Adipocyte (in vitro differentiated cells): ENCODE data around the gene ZNF521.

Experiments
- DNase-seq: peaks from one replicate; pipeline ENCODE4 v3.0.0-alpha.2; 2015; ENCODE audit warnings: low read depth
- H3K27me3 ChIP-seq: replicated peaks from 2 replicates; pipeline ENCODE4 v1.7.0; 2013; ENCODE audit warnings: mild to moderate bottlenecking, low read length, moderate library complexity; ENCODE audit not compliant: control insufficient read depth, insufficient read depth
- H3K36me3 ChIP-seq: 2 replicates; pipeline ENCODE4 v1.7.0; 2013; ENCODE audit warnings: low read length, mild to moderate bottlenecking, moderate library complexity; ENCODE audit not compliant: control insufficient read depth, insufficient read depth, severe bottlenecking
- H3K4me1 ChIP-seq: 2 replicates; pipeline ENCODE4 v1.7.0; 2013; ENCODE audit warnings: mild to moderate bottlenecking, low read length, moderate library complexity; ENCODE audit not compliant: control insufficient read depth, insufficient read depth
- H3K4me3 ChIP-seq: 2 replicates; pipeline ENCODE4 v1.7.0; 2013; ENCODE audit warnings: mild to moderate bottlenecking, low read length, moderate library complexity
- H3K9ac ChIP-seq: 2 replicates; pipeline ENCODE4 v1.7.0; 2013; ENCODE audit warnings: mild to moderate bottlenecking, low read length, moderate library complexity
- H3K9me3 ChIP-seq: 2 replicates; pipeline ENCODE4 v1.7.0; 2013; ENCODE audit warnings: mild to moderate bottlenecking, low read length, moderate library complexity; ENCODE audit not compliant: control insufficient read depth

The ZNF521 gene

DNA sequence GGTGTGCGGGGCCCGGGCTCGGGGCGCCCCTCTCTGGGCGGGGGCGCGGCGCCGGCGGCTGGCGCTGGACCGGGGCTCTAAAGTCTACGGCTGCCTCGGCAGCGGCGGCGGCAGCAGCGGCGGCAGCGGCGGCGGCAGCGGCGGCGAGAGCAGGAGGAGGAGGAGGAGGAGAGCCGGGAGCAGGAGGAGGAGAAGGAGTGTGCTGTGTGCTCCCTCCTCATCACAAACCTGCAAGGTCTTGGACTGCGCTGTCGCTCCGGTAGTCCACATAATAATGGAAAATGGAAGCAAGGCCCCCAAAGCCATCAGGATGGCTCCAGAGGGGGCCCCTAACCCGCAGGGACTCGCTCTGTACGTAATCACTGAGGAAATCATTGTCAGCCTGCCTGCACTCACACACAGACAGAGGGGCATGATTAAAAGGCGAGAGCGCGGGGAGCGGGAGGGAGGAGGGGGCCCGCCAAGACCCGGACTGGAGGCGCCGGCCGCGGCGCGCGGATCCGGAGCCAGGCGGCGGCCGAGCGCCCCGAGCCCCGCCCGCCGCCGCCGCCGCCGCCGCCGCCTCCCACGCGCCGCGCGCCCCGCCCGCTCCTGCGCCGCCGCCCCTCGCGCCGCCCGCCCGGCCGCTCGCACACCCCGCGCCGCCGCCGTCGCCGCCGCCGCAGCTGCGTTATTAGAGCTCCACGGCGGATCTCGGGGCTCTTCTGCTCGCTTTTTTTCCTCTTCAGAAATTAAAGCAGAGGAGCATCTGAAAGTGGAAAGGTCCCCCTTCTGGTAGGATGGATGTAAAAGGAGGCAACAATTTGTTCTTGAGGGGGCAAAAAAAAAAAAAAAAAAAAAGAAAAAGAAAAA is at the start of gene ZNF521:
Gene ZNF521, minus strand, starts transcription at position 390 of the 852 bp plus-strand sequence. CDS start 1,220 bp downstream, outside the sequence.
- DNase-seq: peak; percentile 96
- no peaks in the 10 kb centered on the region for H3K27me3 ChIP-seq

DNA sequence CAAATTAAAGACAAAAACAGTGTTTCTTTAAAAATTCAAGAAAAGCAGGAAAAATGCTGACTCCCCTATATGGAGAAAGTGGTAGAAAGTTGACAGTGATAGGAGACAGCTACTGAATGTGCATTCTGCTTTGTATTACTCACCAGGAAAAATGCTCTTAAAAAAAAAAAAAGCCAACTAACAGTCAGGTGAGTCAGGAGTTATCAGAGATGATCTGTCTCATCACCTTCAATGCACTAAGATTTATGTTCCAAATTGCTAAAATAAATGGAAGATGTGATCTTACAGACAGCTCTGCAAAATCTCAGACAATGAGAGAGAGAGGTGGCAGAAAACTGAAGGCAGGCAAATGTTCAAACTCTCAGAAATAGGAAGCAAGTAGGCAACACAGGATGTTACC is 47.6 kb upstream of the ZNF521 start:
- H3K36me3 ChIP-seq: no peaks in the 10 kb centered on the region
- H3K9ac ChIP-seq: no peak overlapping the region
- no peak for DNase-seq
- no peak overlapping the region for H3K4me3 ChIP-seq
- peaks cover 9% of the 10 kb centered on the region for H3K4me1 ChIP-seq
- H3K27me3 ChIP-seq: no peaks in the 10 kb centered on the region
- peaks cover 14% of the 10 kb centered on the region for H3K9me3 ChIP-seq

More for the DNA sequence above, at the start of gene ZNF521:
- Histone ChIP-seq H3K4me3 (peak within 1 kb of the TSS; percentile 96), H3K4me1 (peaks cover 12% of the 10 kb centered on the region), H3K9me3 (no peaks in the 10 kb centered on the region), H3K9ac (peak within 1 kb of the TSS; percentile 91), H3K36me3 (no peaks in the 10 kb centered on the region)

DNA sequence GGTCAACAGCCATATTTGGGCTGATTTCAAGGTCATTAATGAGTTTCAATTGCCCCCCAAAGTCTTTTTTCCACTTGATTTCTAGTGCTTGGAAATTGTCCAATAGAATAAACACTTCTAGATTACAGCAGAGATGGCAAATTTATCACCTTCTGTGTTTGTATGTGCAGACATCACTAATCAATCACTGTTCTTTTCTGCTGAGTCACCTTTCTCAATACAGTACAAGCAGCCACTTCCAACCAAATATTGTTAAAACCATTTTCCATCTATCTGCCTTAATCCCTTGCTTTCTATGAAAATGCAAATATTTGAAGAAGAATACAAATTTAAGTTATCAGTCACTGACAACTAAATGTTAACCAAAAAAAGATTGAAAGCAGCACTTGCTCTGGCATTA is 40.2 kb upstream of the ZNF521 start:
- H3K4me1 ChIP-seq: no peaks in the 10 kb centered on the region
- peaks cover 26% of the 10 kb centered on the region for H3K27me3 ChIP-seq

DNA sequence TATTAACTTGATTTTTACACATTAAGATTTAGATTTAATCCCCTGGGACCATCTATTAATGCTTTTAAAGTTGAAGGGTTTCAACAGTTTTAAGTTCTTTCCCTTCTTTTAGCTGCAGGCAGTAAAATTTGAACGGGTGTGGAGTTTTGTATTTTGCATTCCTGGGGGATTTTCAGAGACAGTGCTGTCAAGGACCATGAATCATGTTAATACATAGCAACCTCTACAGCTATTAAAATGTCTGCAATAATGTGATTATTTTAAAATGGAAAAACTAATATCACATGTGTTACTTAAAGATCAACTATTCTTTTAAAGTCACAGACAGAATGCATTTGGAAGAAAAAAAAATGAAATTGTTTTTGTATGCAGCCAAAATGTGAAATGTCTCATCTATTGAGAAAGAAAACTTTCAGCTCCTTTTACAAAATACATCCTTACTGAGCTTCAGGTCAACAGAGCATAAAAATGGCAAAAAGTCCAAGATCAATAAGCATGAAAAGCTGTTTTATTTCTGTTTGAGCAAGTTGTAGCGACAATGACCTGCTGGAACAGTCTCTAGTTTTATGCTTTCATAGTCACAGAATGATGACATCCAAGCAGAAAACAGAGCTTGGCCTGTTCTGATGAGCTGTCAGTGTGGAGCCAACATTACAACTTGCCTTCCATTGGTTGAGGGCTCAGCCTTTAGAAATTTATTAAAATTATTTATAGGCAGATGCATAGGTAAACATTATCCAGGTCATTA is 21.6 kb upstream of the ZNF521 start:
- H3K36me3 ChIP-seq: no peaks in the 10 kb centered on the region
- H3K4me3 ChIP-seq: no peak overlapping the region
- no peaks in the 10 kb centered on the region for H3K9me3 ChIP-seq
- peaks cover 18% of the 10 kb centered on the region for H3K27me3 ChIP-seq
- peaks cover 17% of the 10 kb centered on the region for H3K4me1 ChIP-seq
- H3K9ac ChIP-seq: no peak overlapping the region
- no peak for DNase-seq

More for the DNA sequence above, 40.2 kb upstream of the ZNF521 start:
- no peak for DNase-seq
- H3K9me3 ChIP-seq: peaks cover 21% of the 10 kb centered on the region
- no peak overlapping the region for H3K9ac ChIP-seq
- no peak overlapping the region for H3K4me3 ChIP-seq
- no peaks in the 10 kb centered on the region for H3K36me3 ChIP-seq

DNA sequence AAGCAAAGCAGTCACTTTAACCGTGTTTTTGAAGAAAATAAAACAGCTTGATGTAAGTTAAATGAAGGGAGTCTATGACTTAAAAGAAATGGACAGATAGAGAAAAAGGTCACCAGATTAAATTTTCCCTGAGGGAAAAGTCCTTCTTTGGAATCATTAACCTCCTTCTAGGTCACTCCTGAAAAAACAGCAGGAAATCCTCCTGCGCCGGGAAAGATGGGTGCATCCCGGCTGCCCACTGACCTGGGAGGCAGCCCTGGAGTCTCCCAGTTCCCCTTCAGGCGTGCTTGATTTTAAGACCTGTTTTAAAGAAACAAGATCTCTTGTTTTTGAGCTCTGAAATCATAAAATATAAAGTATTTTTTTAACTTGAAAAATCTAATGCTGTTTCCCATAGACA is 18.4 kb upstream of the ZNF521 start:
- Histone ChIP-seq H3K4me1 (peaks cover 17% of the 10 kb centered on the region), H3K27me3 (no peaks in the 10 kb centered on the region), H3K9ac (no peak overlapping the region), H3K4me3 (peak overlapping the region; percentile 13), H3K36me3 (no peaks in the 10 kb centered on the region), H3K9me3 (no peaks in the 10 kb centered on the region)
- no peak for DNase-seq

DNA sequence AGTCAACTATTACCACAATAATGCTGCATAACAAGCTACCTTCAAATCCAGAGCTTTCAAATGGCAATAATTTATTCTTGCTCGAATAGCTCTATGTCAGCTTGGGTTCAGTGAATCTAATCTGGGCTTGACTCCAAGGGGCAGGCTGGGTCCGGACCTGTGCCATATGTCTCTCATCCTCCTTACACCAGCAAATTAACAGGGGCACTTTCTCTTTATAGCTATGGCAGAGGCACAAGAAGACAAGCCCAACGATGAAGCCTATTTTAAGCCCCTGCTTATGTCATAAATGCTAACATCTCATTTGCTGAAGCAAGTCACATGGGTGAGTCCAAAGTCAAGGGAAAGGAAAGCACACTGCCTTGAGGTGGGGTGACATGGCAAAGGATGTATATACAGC is 13.3 kb upstream of the ZNF521 start:
- H3K4me1 ChIP-seq: peaks cover 4% of the 10 kb centered on the region
- no peak overlapping the region for H3K4me3 ChIP-seq
- DNase-seq: no peak
- no peaks in the 10 kb centered on the region for H3K36me3 ChIP-seq
- H3K9ac ChIP-seq: no peak overlapping the region
- peaks cover 3% of the 10 kb centered on the region for H3K9me3 ChIP-seq
- H3K27me3 ChIP-seq: no peaks in the 10 kb centered on the region

DNA sequence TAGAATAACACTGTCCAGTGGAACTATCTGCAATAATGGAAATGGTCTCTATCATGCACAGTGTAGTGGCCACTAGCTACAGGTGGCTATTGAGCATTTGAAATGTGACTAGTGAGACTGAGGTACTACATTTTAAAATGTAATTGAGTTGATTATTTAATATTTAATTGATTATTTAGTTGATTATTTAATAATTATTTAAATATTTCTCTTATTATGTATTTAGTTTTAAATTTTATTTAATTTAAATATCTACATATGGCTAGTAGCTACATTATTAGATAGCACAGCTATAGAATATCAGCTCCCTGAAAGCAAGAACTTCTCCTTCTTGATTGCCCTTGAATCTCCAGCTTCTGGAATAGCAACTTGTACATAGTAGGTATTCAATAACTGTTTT is 12.8 kb upstream of the ZNF521 start:
- Histone ChIP-seq H3K9ac (no peak overlapping the region), H3K9me3 (peaks cover 3% of the 10 kb centered on the region), H3K4me1 (peaks cover 3% of the 10 kb centered on the region), H3K27me3 (no peaks in the 10 kb centered on the region), H3K36me3 (no peaks in the 10 kb centered on the region), H3K4me3 (no peak overlapping the region)
- DNase-seq: no peak

DNA sequence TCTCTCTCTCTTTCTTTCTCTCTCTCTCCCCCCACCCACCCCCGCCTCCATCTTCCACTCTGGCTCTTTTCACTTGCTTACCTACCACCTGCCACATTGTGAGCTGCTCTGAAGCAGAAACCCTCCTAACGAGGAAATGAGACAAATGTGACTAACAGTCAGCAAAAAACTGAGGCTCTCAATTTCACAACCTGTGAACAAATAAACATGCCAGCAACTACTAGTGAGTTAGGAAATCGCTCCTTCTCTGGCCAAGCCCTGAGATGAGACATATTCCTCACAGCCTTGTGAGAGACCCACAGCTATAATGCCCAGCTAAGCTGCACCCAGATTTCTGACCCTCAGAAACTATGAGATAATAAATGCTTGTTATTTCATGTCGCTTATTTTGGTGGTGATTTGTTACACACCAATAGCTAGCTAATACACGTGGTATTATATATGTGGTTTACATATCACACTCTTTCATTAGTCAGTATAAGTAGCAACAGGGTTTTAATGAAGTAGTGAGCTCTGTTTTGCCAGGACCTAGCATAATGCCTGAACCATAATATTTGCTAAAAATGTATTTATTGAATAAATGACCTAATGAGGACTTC is 8.4 kb upstream of the ZNF521 start:
- Histone ChIP-seq H3K9me3 (peaks cover 3% of the 10 kb centered on the region), H3K4me3 (no peak overlapping the region), H3K4me1 (peaks cover 3% of the 10 kb centered on the region), H3K27me3 (no peaks in the 10 kb centered on the region), H3K36me3 (no peaks in the 10 kb centered on the region), H3K9ac (no peak overlapping the region)
- no peak for DNase-seq

DNA sequence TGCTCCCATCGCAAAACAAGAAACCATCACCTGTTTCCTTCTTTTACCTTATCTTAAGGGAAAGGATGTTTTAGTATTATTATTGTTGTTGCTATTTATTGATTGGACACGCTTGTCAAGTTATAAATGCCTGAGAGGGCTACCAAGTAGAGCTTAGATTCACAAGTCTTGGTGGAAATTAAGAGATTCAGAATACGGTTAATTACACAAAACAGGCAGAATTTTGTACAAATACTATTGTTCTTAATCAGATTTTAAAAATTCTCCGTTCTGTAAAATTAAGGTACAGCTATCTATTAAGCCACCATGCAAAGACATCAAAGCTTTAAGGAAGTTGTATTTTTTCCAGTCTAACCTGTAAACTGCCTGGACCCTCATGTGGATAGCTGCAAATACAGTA is 1.1 kb upstream of the ZNF521 start:
- Histone ChIP-seq H3K9me3 (no peaks in the 10 kb centered on the region), H3K4me3 (peak overlapping the region; percentile 87), H3K4me1 (peaks cover 11% of the 10 kb centered on the region), H3K27me3 (no peaks in the 10 kb centered on the region), H3K36me3 (no peaks in the 10 kb centered on the region), H3K9ac (peak overlapping the region; percentile 87)
- DNase-seq: no peak

DNA sequence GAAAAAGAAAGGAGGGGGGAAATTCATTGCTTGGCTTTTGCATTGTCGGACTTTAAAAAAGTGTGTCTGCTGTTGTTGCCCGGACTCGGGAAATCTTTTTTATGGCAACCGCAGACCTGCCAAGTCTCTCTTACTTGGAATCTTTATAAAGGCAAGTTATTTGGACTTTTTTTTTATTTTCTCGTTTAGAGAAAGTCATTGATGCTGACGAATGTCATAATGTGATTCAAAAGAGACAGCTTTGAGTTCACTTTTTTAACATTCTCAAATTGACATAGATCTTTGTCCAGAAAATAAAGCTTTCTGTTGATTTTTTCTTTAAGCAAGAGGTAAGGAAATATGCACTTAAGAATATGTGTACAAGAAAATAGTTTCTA is 651 bp upstream of the ZNF521 start:
- Histone ChIP-seq H3K36me3 (no peaks in the 10 kb centered on the region), H3K27me3 (no peaks in the 10 kb centered on the region), H3K9me3 (no peaks in the 10 kb centered on the region), H3K9ac (peak overlapping the region; percentile 87), H3K4me3 (peak overlapping the region; percentile 87), H3K4me1 (peaks cover 12% of the 10 kb centered on the region)
- no peak for DNase-seq

DNA sequence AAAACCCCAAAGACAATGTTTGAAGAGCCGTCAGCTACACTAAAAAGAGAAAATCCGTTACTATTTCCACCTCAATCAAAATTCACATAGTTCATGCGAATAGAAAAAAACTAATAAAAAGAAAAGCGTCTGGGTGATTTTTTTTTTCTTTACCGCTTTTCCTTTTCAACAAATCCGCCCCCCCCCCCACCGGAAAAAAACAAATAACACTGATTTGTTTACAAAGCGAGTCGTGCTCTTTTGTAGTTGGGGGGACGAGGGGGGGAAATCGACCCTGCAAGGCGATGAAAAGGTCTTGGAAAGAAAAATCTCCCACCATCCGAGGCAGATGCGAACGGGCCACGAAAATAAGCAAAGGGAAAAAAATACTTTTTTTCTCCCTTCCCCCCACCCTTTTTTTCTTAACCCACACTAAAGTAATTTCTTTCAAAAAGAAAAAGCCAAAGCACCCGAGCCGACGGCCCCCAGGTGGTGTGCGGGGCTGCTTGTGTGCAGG is 638 bp downstream of the ZNF521 start:
- no peaks in the 10 kb centered on the region for H3K36me3 ChIP-seq
- DNase-seq: no peak
- H3K27me3 ChIP-seq: no peaks in the 10 kb centered on the region
- peak overlapping the region; percentile 96 for H3K4me3 ChIP-seq
- peaks cover 12% of the 10 kb centered on the region for H3K4me1 ChIP-seq
- peak overlapping the region; percentile 91 for H3K9ac ChIP-seq
- no peaks in the 10 kb centered on the region for H3K9me3 ChIP-seq
